LHCN-M2 (cell line): ENCODE measurements around the gene EVI5. TPM values are rescaled to one million over a fixed set of nuclear protein-coding genes. Genes with fewer than 3 reads are reported as not detected.
"Not testable (repeated sequence)": the region's sequence is repeated elsewhere in the genome, so short reads cannot be mapped to it uniquely, and the experiment has no call there.

Experiments used
- DNase-seq: peaks from one replicate; pipeline ENCODE4 v3.0.0-alpha.2; 2012; ENCODE audit warnings: low read depth
- total RNA-seq: library from RNA; depleted of rRNA; stranded (reverse); fragments of >200 nt; gene quantifications from 2 replicates; pipeline ENCODE4 v1.2.3, GENCODE V29; 2014

EVI5 gene
- total RNA-seq, 1 experiment from 2014 or later: 15.6 TPM

- no peak for DNase-seq
Observed at GRCh38 chr1:92792340-92792782, 7.5 kb upstream of the EVI5 start.

GRCh38 chr1:92791487-92792066 is 6.7 kb upstream of the EVI5 start:
- no peak for DNase-seq

- DNase-seq: no peak
Observed at GRCh38 chr1:92790867-92791266, 6.0 kb upstream of the EVI5 start.

GRCh38 chr1:92790081-92790480 is 5.2 kb upstream of the EVI5 start:
- DNase-seq: no peak

GRCh38 chr1:92786111-92786901 is 1.4 kb upstream of the EVI5 start:
- DNase-seq: no peak

GRCh38 chr1:92784021-92784638 is 778 bp downstream of the EVI5 start:
- DNase-seq: peak; percentile 84

- DNase-seq: peak; percentile 21
Observed at GRCh38 chr1:92783550-92783949, 1.4 kb downstream of the EVI5 start.

- DNase-seq: no peak
Observed at GRCh38 chr1:92778376-92778775, 6.5 kb downstream of the EVI5 start.

GRCh38 chr1:92774407-92774806 is 10.5 kb downstream of the EVI5 start:
- no peak for DNase-seq

GRCh38 chr1:92773749-92774148 is 11.2 kb downstream of the EVI5 start:
- DNase-seq: not testable (repeated sequence)

GRCh38 chr1:92769856-92770255 is 15.1 kb downstream of the EVI5 start:
- DNase-seq: no peak

GRCh38 chr1:92768915-92769314 is 16.0 kb downstream of the EVI5 start:
- DNase-seq: no peak

- no peak for DNase-seq
Observed at GRCh38 chr1:92768296-92768695, 16.6 kb downstream of the EVI5 start.

GRCh38 chr1:92764116-92764515 is 20.8 kb downstream of the EVI5 start:
- no peak for DNase-seq

- no peak for DNase-seq
Observed at GRCh38 chr1:92762355-92762754, 22.6 kb downstream of the EVI5 start.

GRCh38 chr1:92759361-92759760 is 25.5 kb downstream of the EVI5 start:
- DNase-seq: peak; percentile 12

GRCh38 chr1:92756537-92756936 is 28.4 kb downstream of the EVI5 start:
- no peak for DNase-seq

GRCh38 chr1:92755541-92756461 is 29.1 kb downstream of the EVI5 start:
- no peak for DNase-seq

GRCh38 chr1:92754719-92755050 is 30.2 kb downstream of the EVI5 start:
- DNase-seq: no peak

- DNase-seq: peak; percentile 73
Observed at GRCh38 chr1:92754000-92754718, 30.7 kb downstream of the EVI5 start.

- peak; percentile 35 for DNase-seq
Observed at GRCh38 chr1:92752719-92753118, 32.2 kb downstream of the EVI5 start.
